ENCODE results near the gene GPR173. TPM values are rescaled to one million over a fixed set of nuclear protein-coding genes. Genes with fewer than 3 reads are reported as not detected.

The GPR173 gene
- total and polyA plus RNA-seq, 9 of the 15 experiments (the other 6 are each of a cell fraction or from before 2014, with no cell fraction given) = 0.01 TPM; not detected in 8

GRCh38 chrX:53093177-53093655, 44.6 kb downstream of the GPR173 start (continued):
- TF ChIP-seq ETV5 (CRISPR knock-in tag; IDR thresholded peaks at IDR 0.05; ENCODE audit: low read depth) = no peak
- TF ChIP-seq HDAC2 (IDR thresholded peaks at IDR 0.05) = peak; percentile 59; the same call in 1 of the 2 replicates
- TF ChIP-seq TBP (optimal IDR thresholded peaks at IDR 0.05; ENCODE audit: low read depth, low read length) = peak; percentile 11
- peak; percentile 86 for TF ChIP-seq BCOR (IDR thresholded peaks at IDR 0.05)
- peak; percentile 46; the same call in 1 of the 2 replicates for TF ChIP-seq CREM (IDR thresholded peaks at IDR 0.05; ENCODE audit: low read depth)
- peak; percentile 49 for TF ChIP-seq BRD9 (IDR thresholded peaks at IDR 0.05; ENCODE audit: low read depth, partially characterized antibody)
- TF ChIP-seq SMARCA5 (IDR thresholded peaks at IDR 0.05) = peak; percentile 92
- TF ChIP-seq CTCF (IDR thresholded peaks at IDR 0.05 in 2 of 3, conservative IDR thresholded peaks at IDR 0.05 in 1 of 3; ENCODE audit: insufficient read depth in 2 of 3, low read depth in 1 of 3, low read length in 3 of 3) = peak; percentile 65 to 69 (median 67)
- no peak for TF ChIP-seq ZNF263 (CRISPR knock-in tag; IDR thresholded peaks at IDR 0.05; ENCODE audit: borderline replicate concordance)
- TF ChIP-seq ADNP (tag; IDR thresholded peaks at IDR 0.05) = peak; percentile 44; the same call in 1 of the 2 replicates
- peak; percentile 91 for TF ChIP-seq RBM25 (IDR thresholded peaks at IDR 0.05; ENCODE audit: low read depth, low read length, severe bottlenecking)
- TF ChIP-seq RAD21 (CRISPR knock-in tag; conservative IDR thresholded peaks at IDR 0.05 in 1 of 2, IDR thresholded peaks at IDR 0.05 in 1 of 2) = peak; percentile 39 to 50
- TF ChIP-seq KDM1A (IDR thresholded peaks at IDR 0.05) = peak; percentile 33 to 54; a peak in 2 of 4 replicates
- TF ChIP-seq GABPB1 (CRISPR knock-in tag; IDR thresholded peaks at IDR 0.05) = 0 out of 2 replicates have a peak, but pooled peaks have one; percentile 15
- peak; percentile 35 for TF ChIP-seq SMC3 (conservative IDR thresholded peaks at IDR 0.05; ENCODE audit: insufficient read depth, low read depth, low read length)
- no peak for TF ChIP-seq U2AF1 (optimal IDR thresholded peaks at IDR 0.05; ENCODE audit: low read depth, low read length)

All from K562 (cell line).